ENCODE measurements around the gene CALR. TPM values are rescaled to one million over a fixed set of nuclear protein-coding genes. Genes with fewer than 3 reads are reported as not detected.

Gene CALR
- polyA plus RNA-seq, 1 of the 3 experiments (the other 2 are of a cell fraction): 1,334 TPM

- H3K9me2 ChIP-seq: no peaks in the 10 kb centered on the region
Measured at GRCh38 chr19:12907166-12907565, 31.2 kb upstream of the CALR start.

More at GRCh38 chr19:12907166-12907565, 31.2 kb upstream of the CALR start:
- H3K4me1 ChIP-seq (ENCODE audit: control insufficient read depth in 1 of 2, insufficient read depth in 2 of 2, low read depth in 1 of 2, low read length in 1 of 2): peaks cover 0 to 4% of the 10 kb centered on the region in 2 experiments; a peak in 2 of 4 replicates
- no peak overlapping the region for H3K9ac ChIP-seq
- no peaks in the 10 kb centered on the region for H3K27me3 ChIP-seq (ENCODE audit: insufficient read depth)
- H3F3A ChIP-seq (replicated peaks; ENCODE audit: insufficient read depth): no peaks in the 10 kb centered on the region
- H3K4me2 ChIP-seq: no peak overlapping the region
- CTCF ChIA-PET: interaction anchor here (0.6 to 1.5 kb wide), 2 partner anchors 24 to 821 kb away, joined by 3 read pairs; no protein-coding TSS in a partner anchor
- POLR2A ChIA-PET: interaction anchor here (0.9 to 1.2 kb wide), 2 partner anchors 12 to 19 kb away, joined by 3 to 5 read pairs; partner anchors contain the start of gene SYCE2
- H3K9me3 ChIP-seq: no peaks in the 10 kb centered on the region
- no peaks in the 10 kb centered on the region for H3K36me3 ChIP-seq (replicated peaks in 1 of 2; ENCODE audit: control insufficient read depth in 1 of 2, insufficient read depth in 2 of 2, low read length in 1 of 2)
- H3K4me3 ChIP-seq (ENCODE audit: low read depth in 2 of 2, low read length in 1 of 2): no peak overlapping the region
- DNase-seq: no peak
- H3K79me2 ChIP-seq (ENCODE audit: insufficient read depth): no peaks in the 10 kb centered on the region
- no peaks in the 10 kb centered on the region for H4K20me1 ChIP-seq (ENCODE audit: insufficient read depth)
- TF ChIP-seq NRF1 (IDR thresholded peaks at IDR 0.05; ENCODE audit: low read depth, low read length) (no peak), ELF1 (IDR thresholded peaks at IDR 0.05) (no peak), REST (IDR thresholded peaks at IDR 0.05; ENCODE audit: low read depth, low read length) (no peak), RFX5 (IDR thresholded peaks at IDR 0.05; ENCODE audit: low read length) (no peak), JUND (IDR thresholded peaks at IDR 0.05) (no peak), ZBTB33 (IDR thresholded peaks at IDR 0.05; ENCODE audit: borderline replicate concordance, low read depth) (no peak), TAF1 (IDR thresholded peaks at IDR 0.05; ENCODE audit: borderline replicate concordance, low read depth, low read length) (no peak), FOSL2 (IDR thresholded peaks at IDR 0.05; ENCODE audit: borderline replicate concordance, low read depth) (no peak), CHD2 (IDR thresholded peaks at IDR 0.05; ENCODE audit: low read length, partially characterized antibody) (no peak), SIN3A (IDR thresholded peaks at IDR 0.05; ENCODE audit: borderline replicate concordance, low read depth, low read length) (no peak), TEAD4 (IDR thresholded peaks at IDR 0.05; ENCODE audit: borderline replicate concordance, insufficient read depth) (no peak), IRF3 (IDR thresholded peaks at IDR 0.05; ENCODE audit: low read depth, low read length) (no peak), USF1 (IDR thresholded peaks at IDR 0.05; ENCODE audit: borderline replicate concordance, low read depth) (no peak), RXRA (IDR thresholded peaks at IDR 0.05; ENCODE audit: borderline replicate concordance, low read depth) (no peak), POLR2AphosphoS5 (IDR thresholded peaks at IDR 0.05; ENCODE audit: low read depth, low read length) (no peak)
- no peak overlapping the region for H3K27ac ChIP-seq (ENCODE audit: low read depth in 2 of 2, low read length in 1 of 2)
- 93% methylated on average over 9 of the region's 9 CpGs for WGBS (ENCODE audit: low lambda C conversion rate)
- H2AFZ ChIP-seq (ENCODE audit: low read depth): no peak overlapping the region

All from SK-N-SH (cell line).